SK-N-SH (cell line): ENCODE measurements around the gene NEMP1. TPM values are rescaled to one million over a fixed set of nuclear protein-coding genes. Genes with fewer than 3 reads are reported as not detected.

Experiments
- CTCF ChIA-PET: fragments of 300-600, 350-600 bp; formaldehyde crosslinking; extraction: SDS; loops from one replicate; lab custom pipeline; 2021; lab: Yijun Ruan, JAX
- POLR2A ChIA-PET: fragments of 350-600 bp; sonication (Branson Sonifier 250); formaldehyde crosslinking; extraction: SDS; loops from one replicate; lab custom pipeline; 2020; ENCODE audit warnings: antibody characterized with exemption, inconsistent platforms; lab: Yijun Ruan, JAX
- DNase-seq: peaks from one replicate; pipeline ENCODE4 v3.0.0; 2012
- H2AFZ ChIP-seq: fragments of 200-600 bp; sonication (generic); 2 replicates; pipeline ENCODE4 v1.8.1; 2016; ENCODE audit warnings: antibody characterized with exemption, mild to moderate bottlenecking, low read depth
- H3F3A ChIP-seq: fragments of 200-600 bp; sonication (generic); replicated peaks from 2 replicates; pipeline ENCODE3; 2016; ENCODE audit warnings: antibody characterized with exemption, mild to moderate bottlenecking; ENCODE audit not compliant: insufficient read depth
- H3K27ac ChIP-seq, 2 experiments: fragments of 200-500 bp in 1 of 2; fragments of 200-600 bp in 1 of 2; sonication (Bioruptor generic) in 1 of 2; sonication (generic), shearing (Covaris generic) in 1 of 2; 2 replicates each; pipeline versions ENCODE4 v1.5.1 to v1.6.1; 2014 to 2016; ENCODE audit warnings: low read depth in 2 of 2, inconsistent platforms in 1 of 2, low read length in 1 of 2, mild to moderate bottlenecking in 1 of 2, mixed read lengths in 1 of 2
- H3K27me3 ChIP-seq: fragments of 200-600 bp; sonication (generic), shearing (Covaris generic); 2 replicates; pipeline ENCODE4 v1.6.1; 2016; ENCODE audit warnings: mixed run types; ENCODE audit not compliant: insufficient read depth
- H3K36me3 ChIP-seq, 2 experiments: fragments of 200-500 bp in 1 of 2; fragments of 200-600 bp in 1 of 2; sonication (Bioruptor generic) in 1 of 2; sonication (generic) in 1 of 2; replicated peaks in 1 of 2; 2 replicates each; pipeline versions ENCODE3 to v1.5.1; 2014 to 2016; ENCODE audit warnings: low read length in 1 of 2, mild to moderate bottlenecking in 1 of 2; ENCODE audit not compliant: insufficient read depth in 2 of 2, control insufficient read depth in 1 of 2
- H3K4me1 ChIP-seq, 2 experiments: fragments of 200-500 bp in 1 of 2; fragments of 200-600 bp in 1 of 2; sonication (Bioruptor generic) in 1 of 2; sonication (generic), shearing (Covaris generic) in 1 of 2; 2 replicates each; pipeline versions ENCODE4 v1.5.1 to v1.6.1; 2014 to 2016; ENCODE audit warnings: low read depth in 1 of 2, low read length in 1 of 2, mixed run types in 1 of 2; ENCODE audit not compliant: insufficient read depth in 2 of 2, control insufficient read depth in 1 of 2
- H3K4me2 ChIP-seq: fragments of 200-600 bp; sonication (generic), shearing (Covaris generic); 2 replicates; pipeline ENCODE4 v1.6.1; 2017; ENCODE audit warnings: mixed run types
- H3K4me3 ChIP-seq, 2 experiments: fragments of 200-500 bp in 1 of 2; fragments of 200-600 bp in 1 of 2; sonication (Bioruptor generic) in 1 of 2; sonication (generic), shearing (Covaris generic) in 1 of 2; 2 replicates each; pipeline versions ENCODE4 v1.5.1 to v1.8.1; 2014 to 2016; ENCODE audit warnings: low read depth in 2 of 2, inconsistent platforms in 1 of 2, low read length in 1 of 2, mild to moderate bottlenecking in 1 of 2, mixed read lengths in 1 of 2, moderate library complexity in 1 of 2
- H3K79me2 ChIP-seq: fragments of 200-600 bp; sonication (generic); 2 replicates; pipeline ENCODE4 v1.8.1; 2017; ENCODE audit warnings: mild to moderate bottlenecking; ENCODE audit not compliant: insufficient read depth
- H3K9ac ChIP-seq: fragments of 200-600 bp; sonication (generic); 2 replicates; pipeline ENCODE4 v1.6.1; 2017; ENCODE audit warnings: mixed run types
- H3K9me2 ChIP-seq: fragments of 200-600 bp; sonication (generic); 2 replicates; pipeline ENCODE4 v1.6.1; 2017; ENCODE audit warnings: mixed run types
- H3K9me3 ChIP-seq: fragments of 200-600 bp; sonication (generic); 2 replicates; pipeline ENCODE4 v1.6.1; 2017; ENCODE audit warnings: mixed run types, mild to moderate bottlenecking, moderate library complexity
- H4K20me1 ChIP-seq: fragments of 200-600 bp; sonication (generic); 2 replicates; pipeline ENCODE4 v1.6.1; 2017; ENCODE audit warnings: mild to moderate bottlenecking, mixed run types; ENCODE audit not compliant: insufficient read depth
- CTCF ChIP-seq: fragments of 200-600 bp; sonication (generic); IDR thresholded peaks from 2 replicates; pipeline ENCODE4 v1.6.1; 2017; ENCODE audit warnings: antibody characterized with exemption, mild to moderate bottlenecking, moderate library complexity
- FOXJ3 ChIP-seq: sonication (generic); formaldehyde crosslinking; IDR thresholded peaks from 2 replicates; pipeline ENCODE4 v1.5.1; 2020; ENCODE audit warnings: mild to moderate bottlenecking, missing genetic modification reagents
- GABPA ChIP-seq: IDR thresholded peaks from 2 replicates; pipeline ENCODE4 v1.4.0; 2012; ENCODE audit warnings: low read depth, mild to moderate bottlenecking
- GATA2 ChIP-seq: sonication (generic); formaldehyde crosslinking; IDR thresholded peaks from 2 replicates; pipeline ENCODE4 v1.5.0; 2020; ENCODE audit warnings: mild to moderate bottlenecking, missing genetic modification reagents
- NRF1 ChIP-seq: IDR thresholded peaks from 2 replicates; pipeline ENCODE4 v1.6.1; 2012; ENCODE audit warnings: low read depth, mild to moderate bottlenecking, low read length
- RAD21 ChIP-seq: IDR thresholded peaks from 2 replicates; pipeline ENCODE4 v1.6.1; 2012; ENCODE audit warnings: mild to moderate bottlenecking, low read length
- RCOR1 ChIP-seq: fragments of 150-350 bp; IDR thresholded peaks from 2 replicates; pipeline ENCODE4 v1.6.1; 2017; ENCODE audit warnings: antibody characterized with exemption, low read length
- RFX5 ChIP-seq: IDR thresholded peaks from 2 replicates; pipeline ENCODE4 v1.6.1; 2012; ENCODE audit warnings: mild to moderate bottlenecking, improper control_type of control experiment, low read length
- SMC3 ChIP-seq: IDR thresholded peaks from 2 replicates; pipeline ENCODE4 v1.6.1; 2012; ENCODE audit warnings: low read depth, low read length, improper control_type of control experiment
- USF1 ChIP-seq: IDR thresholded peaks from 2 replicates; pipeline ENCODE4 v1.4.0; 2012; ENCODE audit warnings: low read depth, borderline replicate concordance
- USF2 ChIP-seq: fragments of 150-350 bp; IDR thresholded peaks from 2 replicates; pipeline ENCODE4 v1.6.1; 2017; ENCODE audit warnings: antibody characterized with exemption, low read length, low read depth, borderline replicate concordance
- YY1 ChIP-seq: IDR thresholded peaks from 2 replicates; pipeline ENCODE4 v1.4.0; 2012; ENCODE audit warnings: low read depth, mild to moderate bottlenecking
- ZBTB33 ChIP-seq: IDR thresholded peaks from 2 replicates; pipeline ENCODE4 v1.4.0; 2012; ENCODE audit warnings: low read depth, borderline replicate concordance
- WGBS: methylation state at CpG from one replicate; pipeline ENCODE4 v1.1.6; 2017; ENCODE audit warnings: low lambda C conversion rate; 5-methylcytosine and 5-hydroxymethylcytosine counted together
- polyA plus RNA-seq, 3 experiments: library from polyadenylated mRNA; depleted of rRNA; stranded (reverse); fragments of >200 nt; gene quantifications; 2 replicates each; pipeline ENCODE4 v1.2.3, GENCODE V29; 2012
- TF ChIP-seq, protein P1 (sequence below): IDR thresholded peaks from 2 replicates; pipeline ENCODE4; 2012

NEMP1 gene
- polyA plus RNA-seq, 1 of the 3 experiments (the other 2 are of a cell fraction): 6.2 TPM

GRCh38 chr12:57094208-57095160 lies 15.9 kb upstream of the NEMP1 start (continued):
- TF ChIP-seq ZBTB33 (no peak), YY1 (no peak)

DNA sequence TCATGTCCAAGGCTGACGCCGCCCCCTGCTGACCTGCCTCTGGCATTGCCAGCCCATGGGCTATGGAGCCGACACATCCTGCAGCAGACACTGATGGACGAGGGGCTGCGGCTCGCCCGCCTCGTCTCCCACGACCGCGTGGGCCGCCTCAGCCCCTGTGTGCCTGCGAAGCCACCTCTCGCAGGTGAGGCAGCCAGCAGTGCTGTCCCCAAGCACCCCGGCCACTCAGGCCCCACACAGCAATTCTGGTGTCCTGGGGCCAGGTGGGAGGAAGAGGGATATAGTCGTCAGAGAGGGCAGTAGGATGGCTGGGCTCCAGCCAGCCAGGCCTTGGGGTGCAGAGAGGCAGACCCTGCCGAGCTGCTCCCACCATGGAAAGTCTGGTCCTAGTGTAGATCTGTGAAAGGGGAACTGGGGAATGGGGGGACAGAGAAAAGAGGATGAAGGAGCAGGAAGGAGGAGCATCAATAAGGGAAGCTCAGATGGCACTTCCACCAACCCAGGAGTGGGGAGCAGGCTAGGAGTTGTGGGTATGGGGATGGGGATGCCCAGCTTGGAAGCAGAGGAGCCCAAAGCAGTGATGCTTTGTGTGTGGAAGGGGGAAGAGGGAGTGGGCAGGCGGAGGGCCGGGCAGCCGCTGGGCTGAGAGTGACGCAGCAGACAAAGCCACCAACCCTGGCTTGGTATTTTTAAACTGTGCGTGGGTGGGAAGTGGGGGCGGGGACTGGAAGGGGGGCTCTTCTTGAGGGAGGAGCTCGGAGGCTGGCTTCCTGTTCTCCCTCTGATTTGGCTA lies 15.0 kb upstream of the NEMP1 start:
- peaks cover 9 to 20% of the 10 kb centered on the region in 2 experiments; a peak in 2 of 4 replicates for H3K4me1 ChIP-seq
- no peak overlapping the region; the same call in 1 of the 2 replicates for H3K4me2 ChIP-seq
- WGBS: 75% methylated on average over 19 of the region's 24 CpGs
- ChIA-PET CTCF (interaction anchor here (0.7 to 23.2 kb wide), 13 partner anchors 12 to 145 kb away, joined by 3 to 339 read pairs (median 6); partner anchors contain the start of genes NEMP1, STAT6 and TAC3), POLR2A (no interaction called here)
- H3K27ac ChIP-seq: no peak overlapping the region
- peaks cover 35% of the 10 kb centered on the region for H4K20me1 ChIP-seq
- no peak overlapping the region for H2AFZ ChIP-seq
- peaks cover 39% of the 10 kb centered on the region for H3K79me2 ChIP-seq
- H3K9ac ChIP-seq: no peak overlapping the region
- no peaks in the 10 kb centered on the region for H3K9me2 ChIP-seq
- no peaks in the 10 kb centered on the region for H3K9me3 ChIP-seq
- no peaks in the 10 kb centered on the region for H3K27me3 ChIP-seq
- peaks cover 28 to 46% of the 10 kb centered on the region in 2 experiments for H3K36me3 ChIP-seq
- peak; percentile 89 for DNase-seq
- peaks cover 5% of the 10 kb centered on the region for H3F3A ChIP-seq
- no peak for TF ChIP-seq RFX5
- TF ChIP-seq USF1: no peak
- TF ChIP-seq FOXJ3 (CRISPR knock-in tag): no peak
- peak; percentile 64 for TF ChIP-seq CTCF
- TF ChIP-seq RAD21: peak; percentile 73
- TF ChIP-seq USF2: no peak
- TF ChIP-seq GABPA: no peak
- peak; percentile 58 for TF ChIP-seq SMC3
- TF ChIP-seq NRF1: no peak
- TF ChIP-seq RCOR1: no peak
- TF ChIP-seq, protein P1, sequence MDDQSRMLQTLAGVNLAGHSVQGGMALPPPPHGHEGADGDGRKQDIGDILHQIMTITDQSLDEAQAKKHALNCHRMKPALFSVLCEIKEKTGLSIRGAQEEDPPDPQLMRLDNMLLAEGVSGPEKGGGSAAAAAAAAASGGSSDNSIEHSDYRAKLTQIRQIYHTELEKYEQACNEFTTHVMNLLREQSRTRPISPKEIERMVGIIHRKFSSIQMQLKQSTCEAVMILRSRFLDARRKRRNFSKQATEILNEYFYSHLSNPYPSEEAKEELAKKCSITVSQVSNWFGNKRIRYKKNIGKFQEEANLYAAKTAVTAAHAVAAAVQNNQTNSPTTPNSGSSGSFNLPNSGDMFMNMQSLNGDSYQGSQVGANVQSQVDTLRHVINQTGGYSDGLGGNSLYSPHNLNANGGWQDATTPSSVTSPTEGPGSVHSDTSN: no peak
- TF ChIP-seq GATA2: no peak
- no peak overlapping the region for H3K4me3 ChIP-seq
